HT-29 (cell line): ENCODE measurements around the gene CEACAM5. TPM values are rescaled to one million over a fixed set of nuclear protein-coding genes. Genes with fewer than 3 reads are reported as not detected.
"Not testable (repeated sequence)": the region's sequence is repeated elsewhere in the genome, so short reads cannot be mapped to it uniquely, and the experiment has no call there.

ENCODE experiments used
- DNase-seq: peaks from one replicate; pipeline ENCODE4 v3.0.0-alpha.2; 2015; ENCODE audit warnings: low spot score
- total RNA-seq: library from RNA; depleted of rRNA; stranded (reverse); fragments of >200 nt; shearing (Covaris generic); gene quantifications from 2 replicates; pipeline ENCODE4 v1.2.3, GENCODE V29; 2014

CEACAM5 gene
- total RNA-seq, 1 experiment from 2014 or later = 3.8 TPM

DNA sequence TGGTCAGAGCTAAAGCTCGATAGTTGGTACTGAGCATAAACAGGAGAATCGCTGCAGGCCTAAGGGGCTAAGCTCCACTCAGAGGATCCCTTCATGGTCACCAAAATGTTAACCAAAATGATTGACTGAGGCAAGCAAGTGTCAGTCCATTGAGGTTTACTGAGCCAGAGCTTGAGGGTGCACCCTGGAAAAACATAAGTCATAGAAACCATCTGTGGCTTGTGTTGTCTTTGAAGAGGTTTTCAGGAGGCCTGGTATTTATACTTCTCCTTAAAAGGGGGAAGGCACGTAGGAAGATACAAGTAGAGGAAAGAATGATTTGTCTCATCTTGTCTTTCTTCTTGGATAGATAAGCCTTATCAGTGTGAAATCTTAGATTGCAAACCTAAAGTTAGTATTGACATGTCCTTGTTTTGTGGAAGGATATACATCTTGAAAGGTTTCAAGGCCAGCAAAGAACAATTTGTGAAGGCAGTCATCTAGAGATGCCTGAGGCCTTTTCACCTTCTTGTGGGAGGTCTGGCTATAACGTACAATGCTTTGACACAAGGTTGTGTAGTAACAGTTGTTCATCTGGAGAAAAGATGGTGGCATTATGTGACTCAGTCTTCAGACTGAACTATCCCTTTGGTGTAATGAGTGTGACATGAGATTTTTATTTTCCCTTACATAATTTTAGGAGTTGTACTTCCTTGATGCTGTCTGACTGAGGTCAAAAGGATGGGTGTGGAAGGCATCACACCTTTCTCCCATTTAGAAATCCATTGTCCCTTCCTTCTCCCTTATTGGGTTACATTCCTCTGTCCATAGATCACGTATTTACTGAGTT lies 32.2 kb downstream of the CEACAM5 start:
- no peak for DNase-seq

DNA sequence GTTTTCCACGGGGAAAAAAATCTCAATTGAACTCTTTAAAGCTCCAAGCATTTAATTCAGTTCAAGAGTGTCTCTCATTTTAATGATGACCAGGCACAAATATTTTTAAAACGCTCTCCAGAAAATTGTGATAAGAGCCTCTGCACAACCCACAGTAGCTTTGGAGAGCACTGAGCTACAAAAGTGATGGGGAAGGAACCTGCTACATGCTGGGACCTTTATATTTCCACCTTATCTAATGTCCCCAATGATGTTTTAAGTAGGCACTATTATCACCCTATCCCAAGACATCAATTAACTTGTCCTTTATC lies 32.8 kb downstream of the CEACAM5 start:
- DNase-seq = no peak

DNA sequence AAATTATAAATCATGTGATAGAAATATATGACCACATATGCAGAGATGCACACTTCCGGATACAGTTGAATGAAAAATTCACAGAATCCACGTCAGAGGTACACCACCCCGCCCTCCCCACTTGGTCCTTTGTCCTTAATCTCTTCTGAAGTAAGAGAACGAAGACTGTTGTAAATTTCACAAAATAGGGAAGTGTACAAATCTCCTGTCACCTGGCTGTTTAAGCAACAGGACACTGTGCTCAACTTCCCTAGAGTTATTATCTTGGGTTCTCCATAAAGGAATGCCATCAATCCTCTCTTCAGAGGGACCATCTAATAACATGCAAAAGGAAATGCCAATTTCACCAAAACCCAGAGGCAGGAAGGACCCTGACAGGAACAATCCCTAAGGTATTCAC lies 36.4 kb downstream of the CEACAM5 start:
- DNase-seq = no peak

DNA sequence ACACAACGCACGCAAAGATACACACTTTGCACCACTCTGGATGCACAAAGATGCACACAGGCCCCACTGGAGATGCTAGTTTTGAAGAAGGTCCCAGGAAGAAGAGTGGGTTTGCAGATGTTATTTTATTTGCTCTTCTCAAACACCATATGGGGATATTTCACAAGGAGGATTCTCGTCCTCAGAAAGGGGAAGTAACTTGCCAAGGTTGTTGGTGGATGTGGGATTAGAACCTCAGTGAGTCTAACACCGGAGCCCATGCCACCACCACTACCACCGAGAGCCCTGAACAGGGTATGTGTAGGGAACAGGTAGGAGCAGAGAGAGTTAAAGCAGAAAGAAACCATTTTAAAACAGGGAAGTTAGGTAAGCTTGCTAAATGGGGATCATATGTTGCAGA lies 37.3 kb downstream of the CEACAM5 start:
- DNase-seq = no peak

DNA sequence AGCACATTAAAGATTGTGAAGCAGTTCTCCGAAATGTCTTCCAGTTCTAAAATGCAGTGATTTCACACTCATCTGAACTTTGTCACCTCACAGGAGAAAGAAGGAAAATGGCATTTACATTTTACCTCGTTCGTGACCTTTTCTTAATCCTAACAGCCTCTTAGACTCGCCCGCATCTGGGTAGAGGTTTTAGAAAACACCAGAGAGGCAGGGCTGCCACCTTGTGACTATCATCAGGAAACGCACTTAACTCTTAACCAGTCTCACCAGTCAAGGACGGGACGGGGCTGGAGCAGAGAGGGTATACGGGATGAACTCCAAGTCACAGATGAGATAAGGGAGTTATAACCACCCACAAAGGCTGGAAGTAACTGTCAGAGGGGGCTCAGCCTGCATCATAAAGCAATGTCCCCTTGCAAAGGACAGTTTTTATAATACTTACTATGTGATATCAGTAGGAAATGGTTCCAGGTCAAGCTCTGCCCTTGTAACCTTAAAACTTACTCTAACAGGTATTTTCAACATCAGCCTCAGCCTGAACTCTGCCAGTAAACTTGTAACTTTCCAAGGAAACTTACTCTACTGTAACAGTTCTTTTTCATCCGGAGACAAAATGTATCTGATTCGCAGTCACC lies 38.3 kb downstream of the CEACAM5 start:
- peak; percentile 97 for DNase-seq

DNA sequence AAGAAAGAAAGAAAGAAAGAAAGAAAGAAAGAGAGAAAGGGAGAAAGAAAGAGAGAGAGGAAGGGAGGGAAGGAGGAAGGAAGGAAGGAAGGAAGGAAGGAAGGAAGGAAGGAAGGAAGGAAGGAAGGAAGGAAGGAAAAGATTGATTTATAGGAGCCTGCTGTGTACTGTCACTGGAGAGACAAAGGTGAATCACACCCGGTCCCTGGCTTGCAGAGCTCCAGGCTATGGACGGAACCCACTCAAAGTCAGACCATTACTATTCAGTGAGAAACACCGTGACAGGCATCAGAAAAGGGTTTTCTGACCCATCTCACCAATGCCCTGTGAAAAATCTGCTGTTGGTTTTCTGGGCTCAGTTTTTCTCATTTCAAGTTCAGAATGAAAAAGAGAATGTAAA lies 39.6 kb downstream of the CEACAM5 start:
- no peak for DNase-seq

DNA sequence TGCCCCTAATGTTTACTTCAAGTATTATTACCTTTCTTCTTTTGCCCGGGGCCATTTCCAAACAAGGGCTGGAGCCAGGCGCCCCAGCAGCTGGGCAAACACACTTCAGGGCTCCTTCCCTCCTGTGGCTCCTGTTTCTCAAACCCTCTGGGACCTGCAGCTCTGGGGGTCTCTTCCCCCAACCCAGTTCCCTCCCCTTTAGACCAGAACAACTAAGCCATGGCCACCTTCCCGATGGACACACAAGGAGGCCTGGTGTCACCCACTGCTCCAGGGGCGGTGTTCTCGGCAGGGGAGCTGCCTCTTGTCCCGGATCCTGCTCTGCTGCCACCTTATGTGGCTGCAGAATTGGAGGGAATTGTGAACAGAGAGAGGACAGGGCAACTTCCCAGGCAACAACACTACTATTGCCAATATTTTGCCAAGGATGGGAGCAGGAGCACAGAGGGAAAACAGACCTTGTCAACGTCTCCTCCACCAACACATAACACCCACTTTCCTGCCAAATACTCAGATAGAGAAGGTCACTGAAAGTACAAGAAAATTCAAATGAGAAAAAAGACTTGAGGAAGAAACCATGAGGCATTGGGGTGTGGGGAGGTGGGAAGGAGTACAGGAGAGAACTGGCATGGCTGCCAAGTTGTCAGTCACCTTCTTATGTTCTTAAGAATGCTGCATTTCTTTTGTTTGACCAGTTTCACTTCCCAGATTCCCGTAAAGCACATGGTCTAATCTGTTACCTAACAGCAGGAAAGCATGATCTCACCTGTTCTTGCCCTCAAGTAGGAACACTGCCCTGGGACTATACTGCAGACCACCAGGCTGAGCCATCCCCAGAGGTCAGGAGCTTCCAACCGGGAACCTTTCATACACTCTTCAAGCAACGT lies 42.1 kb downstream of the CEACAM5 start:
- DNase-seq = not testable (repeated sequence)

DNA sequence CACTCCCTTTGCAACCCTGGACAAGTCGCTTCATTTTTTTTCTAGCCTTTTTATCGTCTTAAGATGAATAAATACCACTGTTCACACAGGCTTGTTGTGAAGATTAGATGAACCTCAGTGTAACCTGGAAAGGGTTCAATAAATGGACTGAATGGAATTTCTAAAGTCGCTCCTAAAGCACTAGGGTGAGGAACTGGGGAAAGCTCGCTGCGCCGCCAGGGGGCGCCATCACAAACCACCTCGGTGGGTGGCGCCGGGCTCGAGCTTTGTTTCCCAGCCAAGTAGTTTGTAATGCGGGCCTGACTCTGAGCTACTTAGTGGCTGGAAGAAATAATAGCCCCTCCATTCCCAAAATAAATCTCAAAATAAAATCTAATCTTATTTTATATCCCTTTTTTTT lies 44.7 kb downstream of the CEACAM5 start:
- DNase-seq = peak; percentile 86

DNA sequence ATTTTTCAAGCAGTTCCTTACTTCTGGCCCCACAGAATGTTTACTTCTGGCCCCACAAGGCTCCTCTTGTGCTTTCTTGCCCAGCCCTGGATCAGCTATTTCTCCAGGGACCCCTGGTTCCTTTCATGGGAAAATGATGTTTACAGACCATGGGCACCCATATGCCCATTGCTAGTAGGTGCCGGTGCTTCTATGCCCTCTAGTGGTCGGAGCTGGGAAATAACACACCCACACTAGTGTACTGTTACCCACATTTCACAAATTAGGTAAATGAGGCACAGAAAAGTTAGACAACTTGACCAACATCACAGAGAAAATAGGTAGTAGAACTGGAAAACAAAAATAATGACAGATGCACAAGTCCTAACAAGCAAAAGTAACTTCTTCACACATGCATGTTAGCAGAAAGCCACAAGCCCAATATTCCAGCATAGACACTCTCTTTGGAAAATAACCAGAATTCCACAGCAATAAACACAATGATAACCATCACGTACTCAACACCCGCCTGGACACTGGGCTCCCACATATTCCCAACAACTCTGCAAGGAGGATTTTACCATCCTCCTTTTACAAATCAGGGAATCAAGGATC lies 45.6 kb downstream of the CEACAM5 start:
- DNase-seq = peak; percentile 93

DNA sequence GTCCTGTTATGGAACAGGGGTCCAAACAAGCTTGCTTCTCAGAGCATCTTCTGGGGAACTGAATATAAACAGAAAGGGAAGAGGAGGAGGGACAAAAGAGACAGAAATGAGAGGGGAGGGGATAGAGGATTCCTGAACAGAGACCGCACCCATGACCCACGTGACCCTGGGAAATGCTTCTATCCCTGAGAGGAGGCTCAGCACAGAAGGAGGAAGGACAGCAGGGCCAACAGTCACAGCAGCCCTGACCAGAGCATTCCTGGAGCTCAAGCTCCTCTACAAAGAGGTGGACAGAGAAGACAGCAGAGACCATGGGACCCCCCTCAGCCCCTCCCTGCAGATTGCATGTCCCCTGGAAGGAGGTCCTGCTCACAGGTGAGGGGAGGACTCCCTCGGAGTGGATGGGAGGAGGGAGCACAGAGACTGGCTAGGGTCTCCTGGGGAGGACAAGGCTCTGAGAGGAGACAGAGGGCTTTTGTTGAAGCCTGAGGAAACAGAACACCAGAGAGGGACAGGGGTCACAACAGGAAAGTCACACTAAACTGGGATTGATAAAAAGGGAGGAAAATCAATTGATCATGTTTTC lies 47.0 kb downstream of the CEACAM5 start, which contains the start of gene CEACAM6:
Gene CEACAM6, plus strand, starts transcription at position 203 of the 586 bp plus-strand sequence. Its CDS starts 109 bp downstream, at position 312.
- peak; percentile 11 for DNase-seq

DNA sequence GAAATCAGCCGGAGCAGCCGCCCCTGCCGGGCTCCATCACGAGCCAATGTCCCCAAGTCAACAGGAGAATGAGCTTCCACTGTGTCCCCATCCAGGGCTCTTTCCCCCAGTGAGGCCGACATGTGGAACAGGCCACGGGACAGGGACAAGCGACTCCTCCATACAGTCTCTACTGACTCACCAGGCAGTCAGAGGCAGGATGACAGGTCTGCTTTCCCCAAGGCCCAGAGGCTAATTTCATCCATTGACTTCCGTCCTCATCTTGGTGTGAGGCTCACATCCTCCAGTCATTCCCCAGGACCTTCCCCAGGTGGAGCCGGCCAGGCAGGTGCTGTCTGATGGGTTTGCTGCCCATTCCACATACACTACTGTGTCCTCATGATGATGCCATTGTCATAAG lies 50.4 kb downstream of the CEACAM5 start:
- peak; percentile 7 for DNase-seq

DNA sequence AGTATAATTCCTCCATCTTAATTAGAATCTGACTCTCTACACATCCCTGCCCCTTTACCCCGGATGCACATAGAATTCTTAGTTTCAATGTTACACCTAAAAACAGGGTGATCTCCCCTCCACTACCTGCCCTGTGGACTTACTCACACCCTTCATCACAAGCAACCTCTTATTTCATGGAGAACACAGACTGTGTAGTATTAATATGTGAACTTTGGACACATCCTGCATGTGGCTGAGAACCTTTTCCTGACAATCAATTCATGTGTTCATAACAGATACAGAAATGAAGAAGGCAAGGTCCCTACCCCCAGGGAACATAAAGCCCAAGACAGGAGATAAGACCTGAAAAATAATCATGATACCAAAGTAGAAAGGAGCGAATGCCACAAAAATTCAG lies 58.7 kb downstream of the CEACAM5 start:
- DNase-seq = no peak

DNA sequence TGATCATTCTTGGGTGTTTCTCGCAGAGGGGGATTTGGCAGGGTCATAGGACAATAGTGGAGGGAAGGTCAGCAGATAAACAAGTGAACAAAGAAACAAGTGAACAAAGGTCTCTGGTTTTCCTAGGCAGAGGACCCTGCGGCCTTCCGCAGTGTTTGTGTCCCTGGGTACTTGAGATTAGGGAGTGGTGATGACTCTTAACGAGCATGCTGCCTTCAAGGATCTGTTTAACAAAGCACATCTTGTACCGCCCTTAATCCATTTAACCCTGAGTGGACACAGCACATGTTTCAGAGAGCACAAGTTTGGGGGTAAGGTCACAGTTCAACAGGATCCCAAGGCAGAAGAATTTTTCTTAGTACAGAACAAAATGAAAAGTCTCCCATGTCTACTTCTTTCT lies 59.7 kb downstream of the CEACAM5 start:
- not testable (repeated sequence) for DNase-seq

DNA sequence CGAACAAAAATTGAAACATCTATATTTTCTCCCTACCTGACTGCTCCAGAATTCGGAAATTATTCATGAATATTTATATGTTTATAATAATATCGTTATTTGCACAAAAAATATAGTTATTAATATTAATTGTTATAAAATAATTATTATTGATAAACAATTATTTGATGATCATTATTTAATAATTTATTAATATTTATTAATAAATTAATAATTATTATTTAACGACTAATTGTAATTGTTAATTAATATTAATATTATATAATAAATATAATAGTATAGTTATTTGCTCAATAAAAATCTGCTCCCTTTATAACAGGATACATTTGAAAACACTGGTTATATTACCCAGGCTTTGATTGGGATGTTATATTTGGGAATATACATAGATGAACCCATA lies 61.2 kb downstream of the CEACAM5 start:
- no peak for DNase-seq

DNA sequence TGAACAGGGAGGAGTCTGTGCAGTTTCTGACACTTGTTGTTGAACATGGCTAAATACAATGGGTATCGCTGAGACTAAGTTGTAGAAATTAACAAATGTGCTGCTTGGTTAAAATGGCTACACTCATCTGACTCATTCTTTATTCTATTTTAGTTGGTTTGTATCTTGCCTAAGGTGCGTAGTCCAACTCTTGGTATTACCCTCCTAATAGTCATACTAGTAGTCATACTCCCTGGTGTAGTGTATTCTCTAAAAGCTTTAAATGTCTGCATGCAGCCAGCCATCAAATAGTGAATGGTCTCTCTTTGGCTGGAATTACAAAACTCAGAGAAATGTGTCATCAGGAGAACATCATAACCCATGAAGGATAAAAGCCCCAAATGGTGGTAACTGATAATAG lies 63.0 kb downstream of the CEACAM5 start:
- DNase-seq = no peak

DNA sequence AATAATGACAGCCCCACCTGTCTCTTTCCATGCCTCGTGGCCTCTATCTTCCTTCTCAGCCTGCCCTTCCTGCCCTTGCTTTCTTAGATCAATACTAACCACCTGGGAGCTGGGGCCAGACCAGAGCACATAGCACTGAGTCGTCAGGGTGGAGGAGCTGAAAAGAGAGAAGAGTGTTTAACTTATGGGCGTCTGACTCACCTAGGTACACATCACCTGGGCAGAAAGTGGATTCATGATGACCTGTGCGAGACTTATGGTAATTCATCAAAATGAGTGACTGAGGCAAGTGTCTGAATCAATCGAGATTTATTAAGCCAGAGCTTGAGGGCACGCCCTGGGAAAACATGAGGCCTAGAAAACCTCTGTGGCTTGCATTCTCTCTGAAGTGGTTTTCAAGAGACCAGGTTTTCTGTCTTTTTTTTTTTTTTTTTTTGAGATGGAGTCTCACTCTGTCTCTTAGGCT lies 66.1 kb downstream of the CEACAM5 start:
- peak; percentile 100 for DNase-seq

DNA sequence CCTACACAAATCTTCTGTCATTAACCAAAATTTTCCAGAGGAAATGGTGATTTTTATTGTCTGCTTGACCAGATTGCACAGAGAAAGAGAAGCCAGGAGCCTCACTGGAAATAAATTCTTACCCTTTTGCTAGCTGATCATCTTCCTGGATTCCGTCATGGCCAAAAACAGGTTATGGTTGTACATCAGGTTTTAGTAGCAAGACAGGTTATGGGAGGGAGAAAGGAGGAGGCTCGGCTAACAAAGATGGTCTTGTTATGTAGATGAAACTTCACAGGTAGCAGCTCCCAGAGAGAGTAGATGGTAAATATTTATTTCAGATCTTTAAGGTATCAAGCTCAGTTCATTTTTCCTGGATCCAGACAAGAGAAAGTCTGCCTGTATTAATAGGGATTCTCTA lies 68.3 kb downstream of the CEACAM5 start:
- DNase-seq = peak; percentile 90
